CD4-positive, CD25-positive, alpha-beta regulatory T cell (primary cell): ENCODE results near the gene RIN3. TPM values are rescaled to one million over a fixed set of nuclear protein-coding genes. Genes with fewer than 3 reads are reported as not detected.

ENCODE experiments used
- ATAC-seq, 2 donors: fragments of 150-1000 bp; cut with Tn5 transposase; one replicate each; pipeline ENCODE4 v1.10.0; 2021; ENCODE audit warnings: low read depth in 2 of 2, moderate number of reproducible peaks in 2 of 2, moderate library complexity in 1 of 2
- DNase-seq, 3 donors: peaks; one replicate each; pipeline versions ENCODE4 v3.0.0 to v3.0.0-alpha.2; 2012 to 2022; ENCODE audit warnings: mixed read lengths in 1 of 3
- H3K27ac ChIP-seq: one replicate; pipeline ENCODE4 v1.7.0; 2013; ENCODE audit warnings: mild to moderate bottlenecking, low read length; ENCODE audit not compliant: insufficient read depth, poor library complexity, severe bottlenecking
- H3K27me3 ChIP-seq: one replicate; pipeline ENCODE4 v1.7.0; 2013; ENCODE audit warnings: low read length; ENCODE audit not compliant: control insufficient read depth, insufficient read depth
- H3K36me3 ChIP-seq: one replicate; pipeline ENCODE4 v1.7.0; 2013; ENCODE audit warnings: mild to moderate bottlenecking, low read length, moderate library complexity; ENCODE audit not compliant: control insufficient read depth, insufficient read depth
- H3K4me1 ChIP-seq: 2 replicates; pipeline ENCODE4 v1.7.0; 2013; ENCODE audit warnings: mild to moderate bottlenecking, low read length; ENCODE audit not compliant: insufficient read depth, control insufficient read depth, poor library complexity, severe bottlenecking
- H3K4me3 ChIP-seq: one replicate; pipeline ENCODE4 v1.7.0; 2013; ENCODE audit warnings: low read depth, mild to moderate bottlenecking, low read length, moderate library complexity
- H3K9me3 ChIP-seq, 2 experiments: 1 replicate in 1 of 2; 2 replicates in 1 of 2; pipeline ENCODE4 v1.7.0; 2013; ENCODE audit warnings: low read length in 2 of 2, mild to moderate bottlenecking in 1 of 2, moderate library complexity in 1 of 2; ENCODE audit not compliant: control insufficient read depth in 2 of 2
- H3K27ac Mint-ChIP-seq, 3 donors: one replicate each; pipeline ENCODE4 v1.8.0; 2020 to 2022; ENCODE audit warnings: mild to moderate bottlenecking in 3 of 3, mixed read lengths in 3 of 3, moderate library complexity in 2 of 3
- H3K27me3 Mint-ChIP-seq: one replicate; pipeline ENCODE4 v1.8.0; 2022; ENCODE audit warnings: mild to moderate bottlenecking, mixed read lengths
- H3K36me3 Mint-ChIP-seq: one replicate; pipeline ENCODE4 v1.8.0; 2020; ENCODE audit warnings: mixed read lengths
- H3K4me1 Mint-ChIP-seq, 4 donors: one replicate each; pipeline ENCODE4 v1.8.0; 2020 to 2022; ENCODE audit warnings: mixed read lengths in 4 of 4, mild to moderate bottlenecking in 1 of 4
- H3K4me3 Mint-ChIP-seq, 4 donors: one replicate each; pipeline ENCODE4 v1.8.0; 2020 to 2022; ENCODE audit warnings: mild to moderate bottlenecking in 4 of 4, mixed read lengths in 4 of 4, moderate library complexity in 3 of 4
- H3K9me3 Mint-ChIP-seq, 7 donors: one replicate each; pipeline ENCODE4 v1.8.0; 2020 to 2022; ENCODE audit warnings: mixed read lengths in 7 of 7, mild to moderate bottlenecking in 3 of 7, moderate library complexity in 2 of 7
- polyA plus RNA-seq, 4 donors: library from polyadenylated mRNA; unstranded; fragments of 300-500 nt; fragmentation: Illumina TruSeq; gene quantifications; one replicate each; pipeline ENCODE4 v1.2.3, GENCODE V29; 2021
- total RNA-seq: library from RNA; stranded (reverse); gene quantifications from one replicate; pipeline ENCODE4 v1.2.3, GENCODE V29; 2022

Gene RIN3
- total and polyA plus RNA-seq, 5 donors from 2014 or later = 21.0 to 120 (median 25.0) TPM

DNA sequence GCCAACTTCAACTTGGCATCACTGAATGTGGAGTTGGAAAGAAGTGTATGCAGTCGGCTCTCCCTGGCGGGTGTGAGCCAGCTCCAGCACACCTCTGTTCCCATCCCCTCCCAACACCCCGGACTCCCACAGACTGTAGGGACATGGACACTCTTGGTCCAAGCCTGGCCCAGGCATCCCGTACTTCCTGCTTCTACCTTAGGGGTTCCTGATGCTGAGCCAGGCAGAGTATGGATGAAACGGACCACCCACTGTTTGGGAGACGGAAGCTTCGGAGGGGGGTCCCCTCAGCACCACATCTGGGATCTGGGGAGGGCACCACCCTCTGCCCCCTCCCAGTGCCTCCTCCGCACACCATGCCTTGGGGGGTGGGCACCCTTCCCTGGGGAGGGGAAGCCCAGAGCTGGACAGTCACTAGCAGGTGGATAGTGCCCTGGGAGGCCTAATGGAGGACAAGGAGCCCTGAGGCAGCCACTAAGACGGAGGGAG, 172.9 kb downstream of the RIN3 start:
- Histone ChIP-seq H3K4me1 (peaks cover 5% of the 10 kb centered on the region), H3K27me3 (no peaks in the 10 kb centered on the region), H3K36me3 (peaks cover 72% of the 10 kb centered on the region), H3K27ac (peak overlapping the region; percentile 23), H3K9me3 (no peaks in the 10 kb centered on the region), H3K4me3 (no peak overlapping the region)
- peaks cover 0 to 6% (median 2%) of the 10 kb centered on the region in 4 donors for H3K4me1 Mint-ChIP-seq
- no peaks in the 10 kb centered on the region for H3K9me3 Mint-ChIP-seq
- peak overlapping the region in 1 of 3 donors; percentile 52 for H3K27ac Mint-ChIP-seq
- DNase-seq (no peak), ATAC-seq (no peak)
- H3K36me3 Mint-ChIP-seq = peaks cover 13% of the 10 kb centered on the region
- H3K27me3 Mint-ChIP-seq = no peaks in the 10 kb centered on the region
- no peak overlapping the region for H3K4me3 Mint-ChIP-seq

DNA sequence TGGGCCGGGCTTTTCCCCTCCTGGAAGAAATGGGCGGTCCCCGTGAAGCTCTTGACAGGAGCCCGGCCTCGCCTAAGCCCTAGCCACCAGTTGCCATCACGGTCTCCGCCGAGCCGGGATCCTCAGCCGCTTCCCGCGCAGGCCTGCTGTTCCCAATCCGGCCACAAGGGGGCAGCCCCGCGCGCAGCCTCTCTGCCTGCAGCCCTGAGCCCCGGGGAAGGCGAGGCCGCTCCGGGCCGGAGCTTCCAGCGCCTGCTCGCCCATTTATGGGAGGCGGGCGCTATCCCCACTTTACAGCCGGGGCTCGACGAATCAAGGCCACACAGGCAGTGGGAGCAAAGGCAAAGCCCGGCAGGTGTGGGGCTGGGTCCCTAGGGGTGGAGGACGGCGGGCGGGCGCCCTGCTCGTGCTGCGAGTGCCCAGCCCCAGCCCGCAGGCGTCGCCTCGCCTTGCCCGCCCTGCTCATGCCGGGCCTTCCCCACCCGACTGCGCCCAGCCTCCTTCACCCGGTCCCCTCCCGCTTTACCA, 173.4 kb downstream of the RIN3 start:
- Histone ChIP-seq H3K9me3 (no peaks in the 10 kb centered on the region), H3K36me3 (peaks cover 68% of the 10 kb centered on the region), H3K4me3 (no peak overlapping the region), H3K4me1 (peaks cover 5% of the 10 kb centered on the region), H3K27me3 (no peaks in the 10 kb centered on the region), H3K27ac (peak overlapping the region; percentile 23)
- peak; percentile 48 to 62 for ATAC-seq
- Mint-ChIP-seq H3K9me3 (no peaks in the 10 kb centered on the region), H3K27me3 (no peaks in the 10 kb centered on the region), H3K4me3 (no peak overlapping the region), H3K36me3 (peaks cover 12% of the 10 kb centered on the region), H3K4me1 (peaks cover 0 to 5% (median 1%) of the 10 kb centered on the region in 4 donors), H3K27ac (peak overlapping the region in 1 of 3 donors; percentile 9)
- DNase-seq = peak; percentile 33 to 46 (median 36)

DNA sequence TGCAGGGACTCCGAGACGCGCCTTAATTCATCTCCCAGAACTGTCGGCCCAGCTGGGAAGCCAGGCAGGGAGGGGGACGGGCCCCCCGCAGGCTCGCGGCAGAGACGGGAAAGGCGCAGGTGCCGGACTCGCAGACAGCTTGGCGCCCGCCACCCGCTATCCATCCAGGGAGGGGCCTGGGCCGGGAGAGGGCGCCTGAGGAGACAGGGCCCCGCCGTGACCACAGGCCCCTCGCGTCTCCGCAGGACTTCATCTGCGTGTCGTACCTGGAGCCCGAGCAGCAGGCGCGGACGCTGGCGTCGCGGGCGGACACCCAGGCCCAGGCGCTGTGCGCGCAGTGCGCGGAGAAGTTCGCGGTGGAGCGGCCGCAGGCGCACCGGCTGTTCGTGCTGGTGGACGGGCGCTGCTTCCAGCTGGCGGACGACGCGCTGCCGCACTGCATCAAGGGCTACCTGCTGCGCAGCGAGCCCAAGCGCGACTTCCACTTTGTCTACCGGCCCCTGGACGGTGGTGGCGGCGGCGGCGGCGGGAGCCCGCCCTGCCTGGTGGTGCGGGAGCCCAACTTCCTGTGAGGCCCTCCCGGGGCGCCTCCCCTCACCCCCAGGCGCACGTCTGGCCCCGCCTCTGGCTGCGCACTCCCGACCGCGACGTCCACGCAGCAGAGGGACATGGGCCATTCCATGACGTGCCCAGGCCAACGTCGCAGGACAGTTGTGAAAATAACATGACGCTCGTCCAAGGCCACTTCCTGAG, 174.3 kb downstream of the RIN3 start:
- H3K27ac ChIP-seq = no peak overlapping the region
- DNase-seq = no peak
- Mint-ChIP-seq H3K4me1 (peaks cover 0 to 8% (median 3%) of the 10 kb centered on the region in 4 donors), H3K36me3 (peaks cover 12% of the 10 kb centered on the region), H3K9me3 (no peaks in the 10 kb centered on the region), H3K4me3 (no peak overlapping the region), H3K27ac (peak overlapping the region in 1 of 3 donors; percentile 20), H3K27me3 (no peaks in the 10 kb centered on the region)
- H3K27me3 ChIP-seq = no peaks in the 10 kb centered on the region
- H3K9me3 ChIP-seq = no peaks in the 10 kb centered on the region
- ATAC-seq = no peak
- H3K4me1 ChIP-seq = peaks cover 11% of the 10 kb centered on the region
- H3K4me3 ChIP-seq = no peak overlapping the region
- H3K36me3 ChIP-seq = peaks cover 59% of the 10 kb centered on the region

DNA sequence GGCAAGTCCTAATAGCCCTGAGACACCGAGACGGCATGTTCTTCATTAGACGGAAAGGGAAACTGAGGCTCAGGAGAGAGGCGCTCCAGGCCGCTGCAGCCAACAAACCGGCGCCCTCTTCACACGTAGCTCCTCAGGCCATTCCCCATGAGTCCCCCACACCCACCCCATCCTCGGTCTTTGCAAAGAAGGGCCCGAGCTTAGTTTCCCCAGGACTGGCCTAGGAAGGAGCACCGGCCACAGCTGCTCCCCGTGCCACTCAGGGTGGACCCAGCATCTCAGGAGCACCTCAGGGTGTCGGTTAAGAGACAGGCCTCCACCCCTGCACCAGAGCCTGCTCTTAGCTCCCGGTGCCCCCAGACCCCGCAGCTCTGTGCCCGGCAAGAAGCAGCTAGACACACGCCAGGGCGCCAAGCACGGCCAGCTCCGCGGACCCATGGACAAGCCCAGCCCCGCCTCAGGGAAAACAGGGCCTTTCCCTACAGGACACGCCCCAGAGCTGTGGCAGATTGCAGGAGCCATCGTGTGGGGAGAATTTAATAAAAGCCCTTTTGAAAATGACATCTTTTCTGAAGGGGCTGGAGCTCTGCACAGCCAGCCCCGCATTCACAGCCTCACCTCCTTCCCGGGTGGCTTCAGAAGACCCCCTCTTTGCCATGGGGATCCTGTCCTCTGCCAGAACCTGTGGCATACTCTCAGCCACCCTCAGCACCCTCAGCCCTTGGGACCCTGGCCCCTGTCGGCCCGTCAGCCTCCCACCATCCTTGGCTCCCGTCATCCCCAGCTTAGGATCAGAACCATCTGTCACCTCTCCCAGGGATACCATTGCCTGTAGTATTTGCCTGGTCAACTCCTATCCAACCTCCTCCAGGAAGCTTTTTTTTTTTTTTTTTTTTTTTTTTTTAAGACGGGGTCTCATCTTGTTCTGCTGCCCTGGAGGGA, 175.1 kb downstream of the RIN3 start:
- peaks cover 19% of the 10 kb centered on the region for H3K4me1 ChIP-seq
- Mint-ChIP-seq H3K27me3 (no peaks in the 10 kb centered on the region), H3K9me3 (no peaks in the 10 kb centered on the region), H3K4me3 (no peak overlapping the region), H3K27ac (peak overlapping the region in 1 of 3 donors; percentile 20), H3K36me3 (peaks cover 12% of the 10 kb centered on the region), H3K4me1 (peaks cover 0 to 17% (median 7%) of the 10 kb centered on the region in 4 donors)
- ATAC-seq = no peak
- H3K27ac ChIP-seq = no peak overlapping the region
- H3K36me3 ChIP-seq = peaks cover 52% of the 10 kb centered on the region
- H3K9me3 ChIP-seq = no peaks in the 10 kb centered on the region
- no peaks in the 10 kb centered on the region for H3K27me3 ChIP-seq
- no peak for DNase-seq
- no peak overlapping the region for H3K4me3 ChIP-seq

DNA sequence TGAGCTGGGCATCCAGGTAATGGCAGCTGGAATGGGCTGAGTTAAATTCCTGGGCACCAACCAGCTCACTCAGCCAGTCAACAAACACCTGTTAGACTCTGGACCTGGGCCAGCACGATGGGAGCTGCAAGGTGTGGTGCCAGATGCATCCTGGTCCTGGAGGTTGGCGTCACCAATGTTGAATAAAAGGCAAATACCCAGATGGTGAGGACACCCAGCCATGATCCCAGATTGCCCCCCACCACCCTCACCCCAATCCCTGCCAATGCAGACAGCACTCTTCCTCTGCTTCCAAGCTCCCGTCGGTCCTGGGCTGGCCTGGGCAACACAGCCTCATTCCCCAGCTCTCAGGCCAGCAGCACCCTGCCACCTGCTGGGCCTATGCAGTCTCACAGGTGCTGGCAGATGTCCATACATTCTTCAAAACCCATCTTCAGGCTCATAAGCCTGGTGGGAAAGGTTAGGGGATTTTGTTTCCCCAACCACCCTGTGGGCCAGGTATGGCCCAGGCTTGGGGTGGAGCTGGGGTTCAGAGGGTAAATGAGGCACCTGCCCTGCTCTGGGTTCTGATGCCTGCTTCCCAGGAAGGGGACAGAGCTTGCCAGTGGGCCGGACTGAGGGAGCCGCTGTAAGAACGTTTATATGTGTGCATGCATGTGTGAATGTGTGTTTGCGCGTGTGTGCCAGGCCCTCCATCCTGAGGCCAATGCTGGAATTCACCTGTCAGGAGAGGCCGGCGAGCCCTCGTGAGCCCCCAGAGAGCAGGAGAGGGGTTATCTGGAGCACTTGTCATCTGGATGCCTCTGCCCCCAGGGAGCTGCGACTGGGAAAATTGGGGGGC, 176.8 kb downstream of the RIN3 start:
- Mint-ChIP-seq H3K4me3 (peak overlapping the region in 1 of 4 donors; percentile 18), H3K9me3 (peaks cover 0 to 2% (median 0%) of the 10 kb centered on the region in 7 donors), H3K27me3 (peaks cover 5% of the 10 kb centered on the region), H3K36me3 (peaks cover 12% of the 10 kb centered on the region), H3K27ac (peak overlapping the region in 2 of 3 donors; percentile 49 to 83), H3K4me1 (peaks cover 0 to 32% (median 17%) of the 10 kb centered on the region in 4 donors)
- Histone ChIP-seq H3K4me3 (no peak overlapping the region), H3K4me1 (peaks cover 19% of the 10 kb centered on the region), H3K9me3 (no peaks in the 10 kb centered on the region), H3K27me3 (no peaks in the 10 kb centered on the region), H3K36me3 (peaks cover 36% of the 10 kb centered on the region), H3K27ac (no peak overlapping the region)
- ATAC-seq = no peak
- peak in 1 of 3 donors; percentile 35 for DNase-seq

DNA sequence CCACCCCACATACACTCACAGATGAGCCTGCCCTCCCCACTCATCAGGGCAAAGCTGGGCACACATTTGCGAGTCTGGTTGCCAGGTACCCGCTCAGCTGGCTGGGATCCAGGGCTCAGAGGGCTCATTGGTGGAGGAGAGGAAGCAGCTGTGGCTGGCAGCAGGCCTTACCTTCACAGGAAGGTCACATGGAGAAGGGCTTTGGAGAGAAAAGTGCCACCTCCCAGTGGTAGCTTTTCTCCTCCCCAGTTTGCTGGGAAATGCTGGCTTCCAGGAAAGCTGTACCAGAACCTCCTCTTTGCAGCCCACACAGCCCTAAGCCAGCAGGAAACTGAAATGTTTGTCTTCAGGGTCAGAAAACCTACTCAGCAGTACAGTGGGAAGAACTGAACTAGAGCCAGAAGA, 179.2 kb downstream of the RIN3 start:
- Histone ChIP-seq H3K27me3 (peaks cover 3% of the 10 kb centered on the region), H3K36me3 (peaks cover 16% of the 10 kb centered on the region), H3K4me3 (no peak overlapping the region), H3K27ac (no peak overlapping the region), H3K9me3 (no peaks in the 10 kb centered on the region), H3K4me1 (peaks cover 14% of the 10 kb centered on the region)
- peaks cover 22% of the 10 kb centered on the region for H3K27me3 Mint-ChIP-seq
- H3K4me3 Mint-ChIP-seq = no peak overlapping the region
- H3K9me3 Mint-ChIP-seq = peaks cover 0 to 2% (median 0%) of the 10 kb centered on the region in 7 donors
- ATAC-seq (peak; percentile 56 to 57), DNase-seq (peak in 1 of 3 donors; percentile 27)
- no peaks in the 10 kb centered on the region for H3K36me3 Mint-ChIP-seq
- H3K4me1 Mint-ChIP-seq = peaks cover 0 to 37% (median 17%) of the 10 kb centered on the region in 4 donors
- H3K27ac Mint-ChIP-seq = peak overlapping the region; percentile 38 to 71 (median 70)
